ENCODE measurements around the gene TLE1.

DNA sequence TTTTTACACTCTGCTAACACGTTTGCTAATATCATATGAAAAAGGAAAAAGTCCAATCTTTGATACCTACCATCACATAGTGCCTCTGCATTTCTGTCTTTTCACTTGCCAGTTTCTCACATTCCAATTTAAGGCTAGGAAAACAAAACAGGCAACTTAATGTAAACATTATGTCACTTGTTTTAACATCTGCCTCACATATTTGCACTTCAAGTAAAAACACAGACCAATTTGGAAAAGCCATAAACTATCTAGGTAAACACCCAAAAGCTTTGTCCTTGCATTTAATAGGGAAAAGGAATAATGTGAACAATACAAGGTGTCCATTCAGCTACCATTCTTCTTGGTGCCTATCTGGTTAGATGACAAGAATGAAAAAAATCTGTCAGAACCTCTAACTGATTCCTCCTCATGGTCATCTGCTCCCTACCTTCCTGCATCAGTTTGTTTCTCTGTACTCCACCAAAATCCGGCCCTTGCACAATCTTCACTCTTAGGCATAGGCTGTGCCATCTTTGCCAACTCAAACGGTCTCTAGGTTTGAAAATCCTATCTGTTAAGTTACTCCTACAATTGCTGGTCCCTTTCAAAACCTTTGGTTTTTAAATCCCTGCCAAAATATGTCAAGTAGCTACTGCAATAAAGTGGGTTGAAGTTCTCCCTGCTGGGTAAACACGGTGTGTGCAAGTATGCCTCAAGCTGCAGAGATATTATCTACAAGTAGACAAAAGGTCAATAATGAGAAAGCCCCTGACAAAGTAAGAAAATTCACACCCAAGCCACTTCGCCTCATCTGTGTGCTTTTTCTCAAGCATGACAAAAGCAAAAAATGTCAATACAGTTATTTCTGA is 3.4 kb downstream of the TLE1 start:
- TF ChIP-seq, protein P1, sequence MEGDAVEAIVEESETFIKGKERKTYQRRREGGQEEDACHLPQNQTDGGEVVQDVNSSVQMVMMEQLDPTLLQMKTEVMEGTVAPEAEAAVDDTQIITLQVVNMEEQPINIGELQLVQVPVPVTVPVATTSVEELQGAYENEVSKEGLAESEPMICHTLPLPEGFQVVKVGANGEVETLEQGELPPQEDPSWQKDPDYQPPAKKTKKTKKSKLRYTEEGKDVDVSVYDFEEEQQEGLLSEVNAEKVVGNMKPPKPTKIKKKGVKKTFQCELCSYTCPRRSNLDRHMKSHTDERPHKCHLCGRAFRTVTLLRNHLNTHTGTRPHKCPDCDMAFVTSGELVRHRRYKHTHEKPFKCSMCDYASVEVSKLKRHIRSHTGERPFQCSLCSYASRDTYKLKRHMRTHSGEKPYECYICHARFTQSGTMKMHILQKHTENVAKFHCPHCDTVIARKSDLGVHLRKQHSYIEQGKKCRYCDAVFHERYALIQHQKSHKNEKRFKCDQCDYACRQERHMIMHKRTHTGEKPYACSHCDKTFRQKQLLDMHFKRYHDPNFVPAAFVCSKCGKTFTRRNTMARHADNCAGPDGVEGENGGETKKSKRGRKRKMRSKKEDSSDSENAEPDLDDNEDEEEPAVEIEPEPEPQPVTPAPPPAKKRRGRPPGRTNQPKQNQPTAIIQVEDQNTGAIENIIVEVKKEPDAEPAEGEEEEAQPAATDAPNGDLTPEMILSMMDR (conservative IDR thresholded peaks at IDR 0.05; ENCODE audit: low read depth, low read length) = peak; percentile 37
- no peak for TF ChIP-seq POLR2A (IDR thresholded peaks at IDR 0.05; ENCODE audit: low read depth, low read length)
- no peak for TF ChIP-seq BHLHE40 (IDR thresholded peaks at IDR 0.05; ENCODE audit: low read depth, low read length)
- no peak for TF ChIP-seq MAFK (IDR thresholded peaks at IDR 0.05; ENCODE audit: low read depth, low read length)

All from IMR-90 (cell line).